G401.6 (cell line): ENCODE measurements around the gene MBL2.

ENCODE experiments used
- FAIRE-seq: peaks from 2 replicates; lab custom pipeline; 2012; peaks lifted over from hg19 to GRCh38; lab: Jason Lieb, UNC

MBL2 gene

GRCh38 chr10:52740155-52740549 lies 32.4 kb downstream of the MBL2 start:
- no peak for FAIRE-seq

DNA sequence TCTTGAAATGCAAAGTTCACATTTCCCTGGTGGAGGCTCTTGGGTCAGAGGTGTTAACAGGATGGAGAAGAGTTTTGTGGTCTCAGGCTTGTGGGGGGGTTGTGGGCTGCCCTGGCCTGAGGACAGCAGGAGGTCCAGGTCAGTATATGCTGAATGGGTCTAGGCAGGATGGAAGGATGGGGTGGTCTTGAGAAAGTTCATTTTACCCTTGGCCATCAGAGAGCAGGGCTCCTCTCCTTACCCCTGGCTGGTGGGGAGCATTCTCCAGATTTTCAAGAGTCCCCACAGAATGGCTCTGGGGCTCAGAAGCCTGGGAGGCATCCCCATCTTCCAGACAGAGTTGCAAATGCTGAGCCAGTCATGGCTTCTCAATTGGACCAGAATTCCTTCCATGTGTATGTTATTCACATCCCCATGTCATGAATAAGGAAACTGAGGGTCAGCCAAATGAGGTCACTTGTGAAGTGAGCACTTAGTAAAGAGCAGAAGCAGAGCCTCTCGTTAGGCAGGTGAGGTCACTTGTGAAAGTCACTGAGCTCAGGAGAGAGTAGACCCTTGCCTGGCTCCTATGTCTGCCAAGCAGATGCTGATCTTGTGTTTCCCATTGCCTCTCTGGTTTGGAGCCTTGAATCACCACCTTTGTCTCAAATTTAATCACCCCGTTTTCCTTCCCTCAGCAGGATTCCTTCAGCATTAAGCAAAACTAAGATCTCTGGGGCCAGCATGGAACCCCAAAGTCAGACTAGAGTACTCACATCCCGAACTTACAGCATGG lies 33.0 kb downstream of the MBL2 start:
- no peak for FAIRE-seq

DNA sequence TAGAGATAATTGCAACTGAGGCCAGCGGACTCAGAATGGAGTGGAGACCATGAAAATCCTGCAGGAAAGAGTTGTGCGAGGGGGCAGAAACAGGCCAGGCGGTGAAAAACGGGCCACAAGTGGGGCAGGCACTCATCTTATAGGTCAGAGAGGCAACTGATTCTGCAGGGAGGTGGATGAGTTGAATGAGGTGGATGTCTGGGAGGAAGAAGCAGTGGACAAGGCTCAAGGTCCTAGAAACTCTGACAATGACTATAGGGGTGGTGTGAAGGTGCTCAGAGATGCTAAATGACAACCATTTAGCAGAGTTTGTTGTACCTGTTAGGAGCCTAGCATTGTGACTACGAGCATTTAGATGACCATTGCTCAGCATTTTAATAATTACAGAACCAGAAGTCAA lies 33.6 kb downstream of the MBL2 start:
- FAIRE-seq = no peak

GRCh38 chr10:52729271-52730104 lies 43.1 kb downstream of the MBL2 start:
- peak; percentile 78 for FAIRE-seq

- no peak for FAIRE-seq
These were observed 52.6 kb downstream of the MBL2 start for GRCh38 chr10:52720018-52720417.
